Parathyroid adenoma (tissue), 2 donors: ENCODE results near the gene CLASRP.

Source experiments
- H2AFZ ChIP-seq: fragments of 300-600 bp; sonication (generic); one replicate; pipeline ENCODE4 v1.7.0; 2017; ENCODE audit warnings: antibody characterized with exemption, mild to moderate bottlenecking
- H3K27ac ChIP-seq: fragments of 300-600 bp; sonication (generic); one replicate; pipeline ENCODE4 v1.7.0; 2017
- H3K27me3 ChIP-seq: fragments of 300-600 bp; sonication (generic); one replicate; pipeline ENCODE4 v1.7.0; 2017; ENCODE audit warnings: low read length; ENCODE audit not compliant: control insufficient read depth, insufficient read depth
- H3K36me3 ChIP-seq: fragments of 300-600 bp; sonication (generic); one replicate; pipeline ENCODE4 v1.7.0; 2017; ENCODE audit warnings: low read length; ENCODE audit not compliant: control insufficient read depth, insufficient read depth
- H3K4me1 ChIP-seq: fragments of 300-600 bp; sonication (generic); one replicate; pipeline ENCODE4 v1.7.0; 2017; ENCODE audit warnings: control low read depth
- H3K4me2 ChIP-seq: fragments of 300-600 bp; sonication (generic); one replicate; pipeline ENCODE4 v1.7.0; 2017; ENCODE audit warnings: low read length
- H3K4me3 ChIP-seq: fragments of 300-600 bp; sonication (generic); one replicate; pipeline ENCODE4 v1.7.0; 2017; ENCODE audit warnings: low read depth, low read length
- H3K79me2 ChIP-seq: fragments of 300-600 bp; sonication (generic); one replicate; pipeline ENCODE4 v1.7.0; 2017; ENCODE audit warnings: control low read depth
- H3K9ac ChIP-seq: fragments of 300-600 bp; sonication (generic); one replicate; pipeline ENCODE4 v1.7.0; 2017; ENCODE audit warnings: mild to moderate bottlenecking
- H3K9me3 ChIP-seq: fragments of 300-600 bp; sonication (generic); one replicate; pipeline ENCODE4 v1.7.0; 2017; ENCODE audit warnings: low read length; ENCODE audit not compliant: control insufficient read depth
- CTCF ChIP-seq: fragments of 300-600 bp; sonication (generic); IDR thresholded peaks from one replicate; pipeline ENCODE4 v1.7.0; 2017; ENCODE audit warnings: antibody characterized with exemption, mild to moderate bottlenecking
- donor health status: primary hyperparathyroidism.

The CLASRP gene

DNA sequence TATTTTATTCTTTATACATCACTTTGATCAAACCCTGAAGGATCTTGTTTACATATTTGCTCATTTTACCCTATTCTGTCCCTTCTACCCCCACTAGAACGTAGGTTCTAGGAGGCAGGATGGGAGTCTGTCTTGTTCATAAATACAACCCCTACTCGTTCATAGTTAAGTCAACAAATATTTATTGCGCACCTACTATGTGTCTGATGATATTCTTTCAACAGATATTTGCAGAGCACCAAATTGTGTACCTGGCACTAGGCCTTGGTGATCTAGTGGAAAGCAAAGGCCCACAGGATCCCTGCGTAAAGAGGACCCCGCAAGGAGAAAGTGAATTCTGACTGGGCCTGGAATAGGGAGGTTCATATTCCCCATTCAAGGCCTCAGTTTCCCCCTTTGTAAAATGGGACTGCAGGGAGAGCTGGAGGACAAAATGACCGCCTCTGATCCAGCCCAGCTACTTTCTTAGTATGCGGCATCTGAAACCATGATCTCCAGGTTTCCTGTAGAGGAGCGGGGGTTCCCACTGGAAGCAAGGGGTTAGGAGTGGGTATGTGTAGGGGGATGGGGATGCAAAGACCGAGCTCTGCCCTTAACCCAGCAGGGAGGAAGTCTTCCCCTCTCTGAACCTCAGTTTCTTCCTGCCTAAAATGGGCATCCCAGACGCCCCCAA is 39.7 kb downstream of the CLASRP start:
- H3K36me3 ChIP-seq: no peaks in the 10 kb centered on the region
- H3K79me2 ChIP-seq: peaks cover 23% of the 10 kb centered on the region
- H3K27ac ChIP-seq: peak overlapping the region; percentile 63
- H3K9me3 ChIP-seq: no peaks in the 10 kb centered on the region
- peak overlapping the region; percentile 82 for H3K4me2 ChIP-seq
- peak overlapping the region; percentile 99 for H2AFZ ChIP-seq
- H3K4me3 ChIP-seq: peak overlapping the region; percentile 93
- TF ChIP-seq CTCF: no peak
- no peaks in the 10 kb centered on the region for H3K27me3 ChIP-seq
- H3K9ac ChIP-seq: no peak overlapping the region
- peaks cover 13% of the 10 kb centered on the region for H3K4me1 ChIP-seq

GRCh38 chr19:45079063-45079910 is 40.4 kb downstream of the CLASRP start, which contains the start of gene GEMIN7:
Gene GEMIN7, plus strand, starts transcription at chr19:45079260. Its CDS starts 10,855 bp downstream, at chr19:45090115.
- no peaks in the 10 kb centered on the region for H3K27me3 ChIP-seq
- H3K4me3 ChIP-seq: peak within 1 kb of the TSS; percentile 93
- peaks cover 23% of the 10 kb centered on the region for H3K79me2 ChIP-seq
- peak within 1 kb of the TSS; percentile 99 for H2AFZ ChIP-seq
- H3K4me2 ChIP-seq: peak within 1 kb of the TSS; percentile 82
- H3K9ac ChIP-seq: peak within 1 kb of the TSS; percentile 86
- no peaks in the 10 kb centered on the region for H3K9me3 ChIP-seq
- H3K36me3 ChIP-seq: no peaks in the 10 kb centered on the region
- H3K27ac ChIP-seq: peak within 1 kb of the TSS; percentile 63
- peaks cover 13% of the 10 kb centered on the region for H3K4me1 ChIP-seq
- no peak for TF ChIP-seq CTCF

GRCh38 chr19:45079911-45080370 is 41.1 kb downstream of the CLASRP start:
- H2AFZ ChIP-seq: no peak overlapping the region
- no peak overlapping the region for H3K9ac ChIP-seq
- no peaks in the 10 kb centered on the region for H3K27me3 ChIP-seq
- peak overlapping the region; percentile 93 for H3K4me3 ChIP-seq
- H3K79me2 ChIP-seq: peaks cover 23% of the 10 kb centered on the region
- H3K27ac ChIP-seq: no peak overlapping the region
- no peak for TF ChIP-seq CTCF
- H3K9me3 ChIP-seq: no peaks in the 10 kb centered on the region
- peak overlapping the region; percentile 82 for H3K4me2 ChIP-seq
- H3K36me3 ChIP-seq: no peaks in the 10 kb centered on the region
- H3K4me1 ChIP-seq: peaks cover 13% of the 10 kb centered on the region

DNA sequence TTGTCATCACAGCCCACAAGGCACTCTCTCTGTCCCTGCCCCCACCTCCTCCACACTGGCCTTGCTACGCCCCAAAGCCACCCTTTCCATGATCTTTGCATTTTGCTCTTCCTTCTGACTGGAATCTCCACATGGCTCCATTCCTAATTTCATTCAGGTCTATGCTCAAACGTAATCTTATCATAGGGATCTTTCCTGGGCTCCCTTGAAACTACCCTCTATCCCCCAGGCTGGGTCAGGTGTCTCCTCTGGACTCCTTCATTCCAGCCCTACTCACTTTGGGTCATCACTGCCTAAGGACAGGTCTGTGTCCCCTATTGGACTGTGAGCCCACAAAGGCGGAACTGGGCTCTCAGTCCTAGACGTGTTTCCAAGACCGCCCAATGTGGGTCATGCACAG is 43.3 kb downstream of the CLASRP start:
- no peak overlapping the region for H2AFZ ChIP-seq
- no peak overlapping the region for H3K4me2 ChIP-seq
- H3K79me2 ChIP-seq: peaks cover 25% of the 10 kb centered on the region
- TF ChIP-seq CTCF: no peak
- no peak overlapping the region for H3K27ac ChIP-seq
- H3K4me1 ChIP-seq: peaks cover 8% of the 10 kb centered on the region
- H3K36me3 ChIP-seq: no peaks in the 10 kb centered on the region
- no peak overlapping the region for H3K4me3 ChIP-seq
- H3K9ac ChIP-seq: no peak overlapping the region
- H3K9me3 ChIP-seq: no peaks in the 10 kb centered on the region
- no peaks in the 10 kb centered on the region for H3K27me3 ChIP-seq
